ENCODE results near the gene WDR33.

DNA sequence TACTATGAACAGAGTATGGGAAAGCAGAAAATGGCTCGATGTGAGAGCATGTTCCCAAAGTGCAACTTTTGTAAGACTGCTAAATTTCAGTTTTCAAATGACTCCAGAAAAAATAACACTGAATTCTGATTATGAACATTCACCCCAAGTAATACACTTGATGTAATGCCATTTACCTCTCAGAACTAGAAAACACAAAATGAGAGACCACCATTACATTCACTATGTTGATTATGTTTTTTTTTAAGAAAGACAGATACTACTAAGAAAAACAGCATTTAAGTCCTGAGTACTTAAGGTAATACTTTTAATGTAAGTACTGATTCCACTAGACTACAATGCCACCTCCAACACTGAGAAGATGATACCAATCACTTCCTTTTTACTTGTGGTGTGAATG is 71.2 kb downstream of the WDR33 start:
- no peak for TF ChIP-seq POLR2A (IDR thresholded peaks at IDR 0.05)
- TF ChIP-seq, protein P1, sequence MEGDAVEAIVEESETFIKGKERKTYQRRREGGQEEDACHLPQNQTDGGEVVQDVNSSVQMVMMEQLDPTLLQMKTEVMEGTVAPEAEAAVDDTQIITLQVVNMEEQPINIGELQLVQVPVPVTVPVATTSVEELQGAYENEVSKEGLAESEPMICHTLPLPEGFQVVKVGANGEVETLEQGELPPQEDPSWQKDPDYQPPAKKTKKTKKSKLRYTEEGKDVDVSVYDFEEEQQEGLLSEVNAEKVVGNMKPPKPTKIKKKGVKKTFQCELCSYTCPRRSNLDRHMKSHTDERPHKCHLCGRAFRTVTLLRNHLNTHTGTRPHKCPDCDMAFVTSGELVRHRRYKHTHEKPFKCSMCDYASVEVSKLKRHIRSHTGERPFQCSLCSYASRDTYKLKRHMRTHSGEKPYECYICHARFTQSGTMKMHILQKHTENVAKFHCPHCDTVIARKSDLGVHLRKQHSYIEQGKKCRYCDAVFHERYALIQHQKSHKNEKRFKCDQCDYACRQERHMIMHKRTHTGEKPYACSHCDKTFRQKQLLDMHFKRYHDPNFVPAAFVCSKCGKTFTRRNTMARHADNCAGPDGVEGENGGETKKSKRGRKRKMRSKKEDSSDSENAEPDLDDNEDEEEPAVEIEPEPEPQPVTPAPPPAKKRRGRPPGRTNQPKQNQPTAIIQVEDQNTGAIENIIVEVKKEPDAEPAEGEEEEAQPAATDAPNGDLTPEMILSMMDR (IDR thresholded peaks at IDR 0.05): no peak
